Ovary (tissue), 3 donors: ENCODE results near the gene GNB1L.

Experiments
- POLR2A ChIP-seq: fragments of 450-650 bp; IDR thresholded peaks from one replicate; pipeline ENCODE4 v1.6.1; 2017; ENCODE audit warnings: antibody characterized with exemption, mild to moderate bottlenecking, moderate library complexity
- TF ChIP-seq, protein P1 (sequence below), 3 donors: fragments of 450-650 bp in 2 of 3; fragments of 200-600 bp in 1 of 3; IDR thresholded peaks; one replicate each; pipeline versions ENCODE4 v1.5.1 to v1.8.0; 2016 to 2022; ENCODE audit warnings: antibody characterized with exemption in 3 of 3, mild to moderate bottlenecking in 1 of 3
- donor health status: DM: no; HTN: no; CAD: no.

DNA sequence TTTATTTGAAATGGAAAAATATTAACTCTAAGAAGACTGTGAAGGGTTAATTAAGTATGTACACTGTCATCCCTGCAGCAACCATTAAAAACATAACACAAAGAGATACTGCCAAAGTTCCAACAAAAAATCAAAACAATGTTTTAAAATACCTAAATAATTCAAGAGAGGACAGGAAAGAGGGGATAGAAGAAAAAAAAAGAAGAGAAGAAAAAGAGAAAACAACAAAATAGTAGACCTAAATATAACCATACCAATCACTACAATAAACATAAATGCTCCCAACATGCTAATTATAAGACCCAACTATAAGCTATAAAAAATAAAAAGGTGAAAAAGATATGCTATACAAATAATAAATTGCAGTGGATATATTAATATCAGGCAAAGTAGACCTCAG, 20.1 kb downstream of the GNB1L start:
- TF ChIP-seq, protein P1, sequence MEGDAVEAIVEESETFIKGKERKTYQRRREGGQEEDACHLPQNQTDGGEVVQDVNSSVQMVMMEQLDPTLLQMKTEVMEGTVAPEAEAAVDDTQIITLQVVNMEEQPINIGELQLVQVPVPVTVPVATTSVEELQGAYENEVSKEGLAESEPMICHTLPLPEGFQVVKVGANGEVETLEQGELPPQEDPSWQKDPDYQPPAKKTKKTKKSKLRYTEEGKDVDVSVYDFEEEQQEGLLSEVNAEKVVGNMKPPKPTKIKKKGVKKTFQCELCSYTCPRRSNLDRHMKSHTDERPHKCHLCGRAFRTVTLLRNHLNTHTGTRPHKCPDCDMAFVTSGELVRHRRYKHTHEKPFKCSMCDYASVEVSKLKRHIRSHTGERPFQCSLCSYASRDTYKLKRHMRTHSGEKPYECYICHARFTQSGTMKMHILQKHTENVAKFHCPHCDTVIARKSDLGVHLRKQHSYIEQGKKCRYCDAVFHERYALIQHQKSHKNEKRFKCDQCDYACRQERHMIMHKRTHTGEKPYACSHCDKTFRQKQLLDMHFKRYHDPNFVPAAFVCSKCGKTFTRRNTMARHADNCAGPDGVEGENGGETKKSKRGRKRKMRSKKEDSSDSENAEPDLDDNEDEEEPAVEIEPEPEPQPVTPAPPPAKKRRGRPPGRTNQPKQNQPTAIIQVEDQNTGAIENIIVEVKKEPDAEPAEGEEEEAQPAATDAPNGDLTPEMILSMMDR (IDR thresholded peaks at IDR 0.05): no peak
- TF ChIP-seq POLR2A: no peak
